A172 (cell line): ENCODE measurements around the gene L1TD1. TPM values are rescaled to one million over a fixed set of nuclear protein-coding genes. Genes with fewer than 3 reads are reported as not detected.
"Not testable (repeated sequence)": the region's sequence is repeated elsewhere in the genome, so short reads cannot be mapped to it uniquely, and the experiment has no call there.

Experiments
- DNase-seq: peaks from one replicate; pipeline ENCODE4 v3.0.0-alpha.2; 2015; ENCODE audit warnings: low spot score
- total RNA-seq: library from RNA; depleted of rRNA; stranded (reverse); fragments of >200 nt; shearing (Covaris generic); gene quantifications from 2 replicates; pipeline ENCODE4 v1.2.3, GENCODE V29; 2014; rRNA removed

L1TD1 gene
- not detected in 2 replicates for total RNA-seq

GRCh38 chr1:62194651-62195544 lies at the start of gene L1TD1:
Gene L1TD1, plus strand, starts transcription at chr1:62194849. Its CDS starts 11,780 bp downstream, at chr1:62206629.
- DNase-seq, result no peak

- DNase-seq, result no peak
Measured at GRCh38 chr1:62159940-62160348, 34.7 kb upstream of the L1TD1 start.

- DNase-seq, result no peak
Measured at GRCh38 chr1:62161711-62162110, 32.9 kb upstream of the L1TD1 start.

- DNase-seq, result not testable (repeated sequence)
Measured at GRCh38 chr1:62170380-62170779, 24.3 kb upstream of the L1TD1 start.

GRCh38 chr1:62175568-62176179 lies 19.0 kb upstream of the L1TD1 start:
- peak; percentile 38 for DNase-seq

- no peak for DNase-seq
Measured at GRCh38 chr1:62176597-62177312, 17.9 kb upstream of the L1TD1 start.

GRCh38 chr1:62177621-62178020 lies 17.0 kb upstream of the L1TD1 start:
- DNase-seq, result no peak

- DNase-seq, result no peak
Measured at GRCh38 chr1:62178372-62178771, 16.3 kb upstream of the L1TD1 start.

GRCh38 chr1:62180054-62180453 lies 14.6 kb upstream of the L1TD1 start:
- DNase-seq, result not testable (repeated sequence)

- no peak for DNase-seq
Measured at GRCh38 chr1:62180639-62181038, 14.0 kb upstream of the L1TD1 start.

- DNase-seq, result no peak
Measured at GRCh38 chr1:62181532-62181931, 13.1 kb upstream of the L1TD1 start.

GRCh38 chr1:62182157-62182556 lies 12.5 kb upstream of the L1TD1 start:
- DNase-seq, result not testable (repeated sequence)

GRCh38 chr1:62183164-62184020 lies 11.3 kb upstream of the L1TD1 start:
- not testable (repeated sequence) for DNase-seq

- DNase-seq, result no peak
Measured at GRCh38 chr1:62184336-62184735, 10.3 kb upstream of the L1TD1 start.

- peak; percentile 4 for DNase-seq
Measured at GRCh38 chr1:62185233-62185632, 9.4 kb upstream of the L1TD1 start.

- DNase-seq, result no peak
Measured at GRCh38 chr1:62185677-62186076, 9.0 kb upstream of the L1TD1 start.

- no peak for DNase-seq
Measured at GRCh38 chr1:62187548-62187947, 7.1 kb upstream of the L1TD1 start.

- DNase-seq, result no peak
Measured at GRCh38 chr1:62188111-62188510, 6.5 kb upstream of the L1TD1 start.

- DNase-seq, result no peak
Measured at GRCh38 chr1:62196086-62196690, 1.5 kb downstream of the L1TD1 start.

- DNase-seq, result no peak
Measured at GRCh38 chr1:62198069-62198780, 3.6 kb downstream of the L1TD1 start.
